DOHH2 (cell line): Measurements from ENCODE around the gene FNDC10.

ENCODE experiments used
- H3F3A ChIP-seq: fragments of 200-600 bp; sonication (generic), shearing (Covaris generic); 2 replicates; pipeline ENCODE4 v1.6.0; 2016; ENCODE audit warnings: antibody characterized with exemption, mild to moderate bottlenecking; ENCODE audit not compliant: control insufficient read depth, insufficient read depth
- H3K27ac ChIP-seq: fragments of 200-600 bp; sonication (generic); 2 replicates; pipeline ENCODE4 v1.5.1; 2014; ENCODE audit warnings: low read depth, mild to moderate bottlenecking, low read length, moderate library complexity
- H3K27me3 ChIP-seq: fragments of 200-600 bp; sonication (generic); 2 replicates; pipeline ENCODE4 v1.6.1; 2014; ENCODE audit warnings: mild to moderate bottlenecking, low read length, mixed read lengths; ENCODE audit not compliant: control insufficient read depth
- H3K36me3 ChIP-seq: fragments of 200-600 bp; sonication (generic); 2 replicates; pipeline ENCODE4 v1.6.1; 2014; ENCODE audit warnings: mild to moderate bottlenecking, low read length, moderate library complexity, mixed read lengths; ENCODE audit not compliant: control insufficient read depth
- H3K4me1 ChIP-seq: fragments of 200-600 bp; sonication (generic); 2 replicates; pipeline ENCODE4 v1.6.1; 2014; ENCODE audit warnings: mild to moderate bottlenecking, low read length, mixed read lengths; ENCODE audit not compliant: control insufficient read depth
- H3K4me2 ChIP-seq: fragments of 200-600 bp; sonication (generic); 2 replicates; pipeline ENCODE4 v1.6.0; 2014; ENCODE audit warnings: mild to moderate bottlenecking, low read length, moderate library complexity
- H3K4me3 ChIP-seq: fragments of 200-600 bp; sonication (generic); 2 replicates; pipeline ENCODE4 v1.5.1; 2014; ENCODE audit warnings: mild to moderate bottlenecking, low read length, mixed read lengths
- H3K79me2 ChIP-seq: fragments of 200-600 bp; sonication (generic); 2 replicates; pipeline ENCODE4 v1.6.1; 2014; ENCODE audit warnings: mild to moderate bottlenecking, low read length, mixed read lengths; ENCODE audit not compliant: control insufficient read depth
- H3K9me2 ChIP-seq: fragments of 200-600 bp; sonication (generic); replicated peaks from 2 replicates; pipeline ENCODE4 v1.6.1; 2014; ENCODE audit warnings: mild to moderate bottlenecking, low read length, mixed read lengths; ENCODE audit not compliant: control insufficient read depth
- H3K9me3 ChIP-seq: fragments of 200-600 bp; sonication (generic); 2 replicates; pipeline ENCODE4 v1.6.1; 2014; ENCODE audit warnings: antibody characterized with exemption, low read length, mixed read lengths; ENCODE audit not compliant: control insufficient read depth, insufficient read depth
- H4K20me1 ChIP-seq: fragments of 200-600 bp; sonication (generic); 2 replicates; pipeline ENCODE4 v1.6.0; 2014; ENCODE audit warnings: low read depth, mild to moderate bottlenecking, antibody characterized with exemption, low read length, moderate library complexity; ENCODE audit not compliant: control insufficient read depth, insufficient read depth
- EZH2phosphoT487 ChIP-seq: fragments of 200-600 bp; sonication (generic); IDR thresholded peaks from 2 replicates; pipeline ENCODE4 v1.6.1; 2017; ENCODE audit warnings: borderline replicate concordance, mild to moderate bottlenecking, antibody characterized with exemption, low read length, moderate library complexity, mixed read lengths
- TF ChIP-seq, protein P1 (sequence below): fragments of 200-600 bp; sonication (generic); IDR thresholded peaks from one replicate; pipeline ENCODE4 v1.5.1; 2014; ENCODE audit warnings: antibody characterized with exemption, mild to moderate bottlenecking, low read depth, low read length; ENCODE audit not compliant: poor library complexity, severe bottlenecking

The FNDC10 gene

DNA sequence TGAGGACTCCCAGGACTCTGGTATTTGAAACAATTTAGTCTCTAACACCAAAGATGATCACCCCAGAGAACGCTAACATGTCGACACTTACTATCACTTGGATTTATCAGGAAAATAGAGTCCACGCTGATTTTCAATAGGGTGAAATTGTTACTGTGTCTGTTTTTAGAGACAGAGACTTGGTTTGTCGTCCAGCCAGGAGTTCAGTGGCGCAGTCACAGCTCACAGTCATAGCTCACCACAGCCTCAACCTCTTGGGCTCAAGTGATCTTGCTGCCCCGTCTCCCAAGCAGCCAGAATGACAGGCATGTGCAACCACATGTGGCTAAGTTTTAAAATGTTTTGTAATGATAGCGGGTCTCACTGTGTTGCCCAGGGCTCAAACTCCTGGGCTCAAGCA is 30.6 kb downstream of the FNDC10 start:
- peaks cover 33% of the 10 kb centered on the region; the same call in 1 of the 2 replicates for H4K20me1 ChIP-seq
- no peak overlapping the region for H3K27ac ChIP-seq
- H3K36me3 ChIP-seq = peaks cover 73% of the 10 kb centered on the region
- H3K27me3 ChIP-seq = no peaks in the 10 kb centered on the region
- TF ChIP-seq, protein P1, sequence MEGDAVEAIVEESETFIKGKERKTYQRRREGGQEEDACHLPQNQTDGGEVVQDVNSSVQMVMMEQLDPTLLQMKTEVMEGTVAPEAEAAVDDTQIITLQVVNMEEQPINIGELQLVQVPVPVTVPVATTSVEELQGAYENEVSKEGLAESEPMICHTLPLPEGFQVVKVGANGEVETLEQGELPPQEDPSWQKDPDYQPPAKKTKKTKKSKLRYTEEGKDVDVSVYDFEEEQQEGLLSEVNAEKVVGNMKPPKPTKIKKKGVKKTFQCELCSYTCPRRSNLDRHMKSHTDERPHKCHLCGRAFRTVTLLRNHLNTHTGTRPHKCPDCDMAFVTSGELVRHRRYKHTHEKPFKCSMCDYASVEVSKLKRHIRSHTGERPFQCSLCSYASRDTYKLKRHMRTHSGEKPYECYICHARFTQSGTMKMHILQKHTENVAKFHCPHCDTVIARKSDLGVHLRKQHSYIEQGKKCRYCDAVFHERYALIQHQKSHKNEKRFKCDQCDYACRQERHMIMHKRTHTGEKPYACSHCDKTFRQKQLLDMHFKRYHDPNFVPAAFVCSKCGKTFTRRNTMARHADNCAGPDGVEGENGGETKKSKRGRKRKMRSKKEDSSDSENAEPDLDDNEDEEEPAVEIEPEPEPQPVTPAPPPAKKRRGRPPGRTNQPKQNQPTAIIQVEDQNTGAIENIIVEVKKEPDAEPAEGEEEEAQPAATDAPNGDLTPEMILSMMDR = no peak
- no peak for TF ChIP-seq EZH2phosphoT487
- H3K9me3 ChIP-seq = no peaks in the 10 kb centered on the region
- no peak overlapping the region for H3K4me2 ChIP-seq
- H3K4me3 ChIP-seq = no peak overlapping the region
- peaks cover 100% of the 10 kb centered on the region for H3K79me2 ChIP-seq
- 0 out of 2 replicates have a peak, but pooled peaks cover 3% of the 10 kb centered on the region for H3F3A ChIP-seq
- H3K9me2 ChIP-seq = no peaks in the 10 kb centered on the region
- peaks cover 12% of the 10 kb centered on the region for H3K4me1 ChIP-seq

DNA sequence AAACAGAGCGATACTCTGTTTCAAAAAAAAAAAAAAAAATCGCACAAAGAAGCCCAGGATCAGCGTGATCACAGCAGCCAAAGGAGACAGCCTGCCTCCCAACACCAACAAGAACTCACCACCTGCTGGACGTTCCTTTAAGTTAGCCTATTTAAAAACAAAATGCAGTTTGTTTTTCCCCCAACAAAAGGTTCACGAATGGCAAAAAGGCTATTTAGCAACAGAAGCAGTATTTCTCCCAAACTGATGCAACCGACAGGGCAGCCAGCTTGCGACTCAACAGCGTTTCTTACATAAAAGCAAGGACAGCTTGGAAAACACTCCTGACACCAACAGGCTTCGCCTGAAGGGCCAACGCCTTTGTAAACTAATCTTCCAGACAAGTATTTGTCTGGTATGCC is 32.0 kb downstream of the FNDC10 start:
- no peak overlapping the region for H3K4me3 ChIP-seq
- H3K4me1 ChIP-seq = peaks cover 3% of the 10 kb centered on the region
- 0 out of 2 replicates have a peak, but pooled peaks cover 3% of the 10 kb centered on the region for H3F3A ChIP-seq
- H3K27me3 ChIP-seq = no peaks in the 10 kb centered on the region
- peaks cover 28% of the 10 kb centered on the region; the same call in 1 of the 2 replicates for H4K20me1 ChIP-seq
- H3K27ac ChIP-seq = no peak overlapping the region
- no peaks in the 10 kb centered on the region for H3K9me3 ChIP-seq
- H3K4me2 ChIP-seq = no peak overlapping the region
- TF ChIP-seq, protein P1 = no peak
- TF ChIP-seq EZH2phosphoT487 = no peak
- peaks cover 97% of the 10 kb centered on the region for H3K79me2 ChIP-seq
- no peaks in the 10 kb centered on the region for H3K9me2 ChIP-seq
- H3K36me3 ChIP-seq = peaks cover 75% of the 10 kb centered on the region

GRCh38 chr1:1567152-1567875 is 32.6 kb downstream of the FNDC10 start:
- Histone ChIP-seq H3K4me3 (no peak overlapping the region), H3K36me3 (peaks cover 77% of the 10 kb centered on the region), H3K27ac (no peak overlapping the region), H3K4me2 (no peak overlapping the region), H3K9me3 (no peaks in the 10 kb centered on the region), H3F3A (0 out of 2 replicates have a peak, but pooled peaks cover 3% of the 10 kb centered on the region), H3K27me3 (no peaks in the 10 kb centered on the region), H3K9me2 (no peaks in the 10 kb centered on the region), H3K79me2 (peaks cover 97% of the 10 kb centered on the region), H4K20me1 (peaks cover 28% of the 10 kb centered on the region; the same call in 1 of the 2 replicates), H3K4me1 (no peaks in the 10 kb centered on the region)
- TF ChIP-seq EZH2phosphoT487 = no peak
- TF ChIP-seq, protein P1 = no peak
